HEK293 (cell line): Measurements from ENCODE around the gene HIF3A.

ENCODE experiments used
- ZIC2 ChIP-seq: fragments of 450-650 bp; formaldehyde crosslinking; IDR thresholded peaks from 2 replicates; pipeline ENCODE4 v1.5.1; 2016; ENCODE audit warnings: missing biosample characterization, missing genetic modification characterization
- TF ChIP-seq, protein P1 (sequence below): fragments of 450-650 bp; formaldehyde crosslinking; IDR thresholded peaks from 2 replicates; pipeline ENCODE4 v1.5.1; 2016; ENCODE audit warnings: missing biosample characterization, missing genetic modification characterization

DNA sequence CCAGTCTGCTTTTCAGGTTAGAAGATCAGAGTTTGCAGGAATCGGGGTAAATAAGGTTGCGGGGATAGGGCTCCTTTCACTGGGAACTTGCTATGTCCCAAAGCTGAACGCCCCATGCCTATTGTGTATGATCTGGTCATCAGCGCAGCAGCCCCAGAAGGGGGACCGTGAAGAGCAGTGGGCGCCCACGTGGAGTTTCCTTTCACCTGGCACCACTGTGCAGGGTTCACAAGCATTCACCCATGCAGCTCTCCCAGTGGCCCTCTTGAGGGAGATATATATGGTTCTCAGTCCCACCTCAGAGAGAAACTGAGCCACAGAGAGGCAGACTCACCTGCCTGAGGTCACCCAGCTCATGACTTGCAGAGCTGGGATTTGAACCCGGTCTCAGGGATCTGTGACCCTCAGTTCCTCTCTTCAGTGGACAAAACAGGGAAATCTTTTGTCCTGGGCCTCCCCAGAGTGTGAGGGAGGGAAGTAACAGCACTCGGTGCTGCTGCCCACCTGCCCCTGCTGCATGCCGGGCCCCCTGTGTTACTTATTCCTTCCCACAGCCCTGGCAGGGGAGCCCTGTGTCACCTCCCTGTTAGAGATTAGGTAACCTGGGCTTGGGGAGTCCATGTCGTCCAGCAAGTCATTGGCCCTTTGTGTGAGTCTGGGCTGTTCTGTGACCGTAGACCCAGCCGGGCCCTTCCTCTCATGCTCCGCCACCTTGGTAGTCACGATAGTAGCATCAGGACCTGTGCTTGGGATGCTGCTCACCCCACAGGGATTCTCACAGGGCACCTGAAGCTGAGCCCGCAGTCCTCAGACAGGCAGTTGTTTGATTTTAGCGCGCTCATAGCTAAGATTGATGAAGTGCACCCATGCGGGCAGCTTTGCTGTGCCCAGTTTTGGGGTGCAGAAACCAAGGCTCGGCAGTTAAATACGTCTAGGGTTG is 78.0 kb downstream of the HIF3A start:
- TF ChIP-seq, protein P1, sequence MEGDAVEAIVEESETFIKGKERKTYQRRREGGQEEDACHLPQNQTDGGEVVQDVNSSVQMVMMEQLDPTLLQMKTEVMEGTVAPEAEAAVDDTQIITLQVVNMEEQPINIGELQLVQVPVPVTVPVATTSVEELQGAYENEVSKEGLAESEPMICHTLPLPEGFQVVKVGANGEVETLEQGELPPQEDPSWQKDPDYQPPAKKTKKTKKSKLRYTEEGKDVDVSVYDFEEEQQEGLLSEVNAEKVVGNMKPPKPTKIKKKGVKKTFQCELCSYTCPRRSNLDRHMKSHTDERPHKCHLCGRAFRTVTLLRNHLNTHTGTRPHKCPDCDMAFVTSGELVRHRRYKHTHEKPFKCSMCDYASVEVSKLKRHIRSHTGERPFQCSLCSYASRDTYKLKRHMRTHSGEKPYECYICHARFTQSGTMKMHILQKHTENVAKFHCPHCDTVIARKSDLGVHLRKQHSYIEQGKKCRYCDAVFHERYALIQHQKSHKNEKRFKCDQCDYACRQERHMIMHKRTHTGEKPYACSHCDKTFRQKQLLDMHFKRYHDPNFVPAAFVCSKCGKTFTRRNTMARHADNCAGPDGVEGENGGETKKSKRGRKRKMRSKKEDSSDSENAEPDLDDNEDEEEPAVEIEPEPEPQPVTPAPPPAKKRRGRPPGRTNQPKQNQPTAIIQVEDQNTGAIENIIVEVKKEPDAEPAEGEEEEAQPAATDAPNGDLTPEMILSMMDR (tag by site-specific recombination), result no peak
- TF ChIP-seq ZIC2 (tag by site-specific recombination), result no peak
